ENCODE data around the gene EDN2. TPM values are rescaled to one million over a fixed set of nuclear protein-coding genes. Genes with fewer than 3 reads are reported as not detected.

Gene EDN2
- total and polyA plus RNA-seq, 3 experiments from 2014 or later = not detected

GRCh38 chr1:41520951-41521752, 36.7 kb upstream of the EDN2 start:
- Mint-ChIP-seq H3K4me1 (peaks cover 0 to 10% (median 0%) of the 10 kb centered on the region in 3 donors), H3K27me3 (no peaks in the 10 kb centered on the region), H3K27ac (no peak overlapping the region), H3K4me3 (no peak overlapping the region), H3K36me3 (peaks cover 0 to 36% (median 3%) of the 10 kb centered on the region in 3 donors), H3K9me3 (no peaks in the 10 kb centered on the region)
- no peak for DNase-seq
- H3K4me3 ChIP-seq (ENCODE audit: low read length) = no peak overlapping the region
- CTCF ChIA-PET = no interaction called here
- POLR2A ChIA-PET = no interaction called here
- no peaks in the 10 kb centered on the region for H3K36me3 ChIP-seq (ENCODE audit: insufficient read depth, low read length)
- no peaks in the 10 kb centered on the region for H3K27me3 ChIP-seq (ENCODE audit: insufficient read depth, low read length, poor library complexity, severe bottlenecking)
- H3K4me1 ChIP-seq (ENCODE audit: insufficient read depth, low read length) = no peaks in the 10 kb centered on the region
- no peak overlapping the region for H3K27ac ChIP-seq (ENCODE audit: low read depth, low read length)
- no peaks in the 10 kb centered on the region for H3K9me3 ChIP-seq (ENCODE audit: low read length)

GRCh38 chr1:41519667-41520066, 35.2 kb upstream of the EDN2 start:
- H3K4me1 ChIP-seq (ENCODE audit: insufficient read depth, low read length) = no peaks in the 10 kb centered on the region
- no peaks in the 10 kb centered on the region for H3K27me3 ChIP-seq (ENCODE audit: insufficient read depth, low read length, poor library complexity, severe bottlenecking)
- H3K36me3 ChIP-seq (ENCODE audit: insufficient read depth, low read length) = no peaks in the 10 kb centered on the region
- no peak overlapping the region for H3K4me3 Mint-ChIP-seq
- POLR2A ChIA-PET = no interaction called here
- no peaks in the 10 kb centered on the region for H3K27me3 Mint-ChIP-seq
- H3K9me3 Mint-ChIP-seq = no peaks in the 10 kb centered on the region
- CTCF ChIA-PET = no interaction called here
- H3K9me3 ChIP-seq (ENCODE audit: low read length) = no peaks in the 10 kb centered on the region
- peaks cover 0 to 11% (median 0%) of the 10 kb centered on the region in 3 donors for H3K4me1 Mint-ChIP-seq
- peak overlapping the region in 1 of 8 donors; percentile 11 for H3K27ac Mint-ChIP-seq
- no peak overlapping the region for H3K27ac ChIP-seq (ENCODE audit: low read depth, low read length)
- DNase-seq = no peak
- H3K36me3 Mint-ChIP-seq = peaks cover 0 to 32% (median 3%) of the 10 kb centered on the region in 3 donors
- no peak overlapping the region for H3K4me3 ChIP-seq (ENCODE audit: low read length)

GRCh38 chr1:41518471-41518870, 34.0 kb upstream of the EDN2 start:
- H3K36me3 Mint-ChIP-seq = peaks cover 0 to 25% (median 3%) of the 10 kb centered on the region in 3 donors
- H3K27me3 Mint-ChIP-seq = no peaks in the 10 kb centered on the region
- H3K4me1 Mint-ChIP-seq = peaks cover 0 to 11% (median 0%) of the 10 kb centered on the region in 3 donors
- no peaks in the 10 kb centered on the region for H3K4me1 ChIP-seq (ENCODE audit: insufficient read depth, low read length)
- H3K4me3 Mint-ChIP-seq = no peak overlapping the region
- H3K9me3 Mint-ChIP-seq = no peaks in the 10 kb centered on the region
- POLR2A ChIA-PET = no interaction called here
- no peaks in the 10 kb centered on the region for H3K27me3 ChIP-seq (ENCODE audit: insufficient read depth, low read length, poor library complexity, severe bottlenecking)
- H3K27ac Mint-ChIP-seq = no peak overlapping the region
- no peak overlapping the region for H3K27ac ChIP-seq (ENCODE audit: low read depth, low read length)
- CTCF ChIA-PET = no interaction called here
- H3K4me3 ChIP-seq (ENCODE audit: low read length) = no peak overlapping the region
- H3K36me3 ChIP-seq (ENCODE audit: insufficient read depth, low read length) = no peaks in the 10 kb centered on the region
- DNase-seq = no peak
- no peaks in the 10 kb centered on the region for H3K9me3 ChIP-seq (ENCODE audit: low read length)

DNA sequence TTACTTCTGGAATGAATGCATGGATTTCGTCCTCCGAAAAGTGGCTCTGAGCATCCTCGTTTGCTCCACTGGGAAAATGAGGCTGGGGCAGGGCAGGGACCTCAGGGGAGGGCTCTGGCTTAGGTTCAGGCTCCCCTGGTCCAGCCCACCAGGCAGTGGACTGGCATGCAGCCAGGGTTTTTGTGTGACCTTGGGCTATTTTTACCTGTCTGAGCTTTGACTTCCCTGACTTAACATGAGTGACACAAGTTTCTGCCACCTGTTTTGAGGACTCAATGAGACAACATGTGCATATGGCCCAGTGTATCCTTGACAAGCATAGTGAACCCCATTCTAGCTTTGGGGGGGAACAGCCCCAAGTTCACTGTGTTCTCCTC, 32.6 kb upstream of the EDN2 start:
- no peaks in the 10 kb centered on the region for H3K9me3 ChIP-seq (ENCODE audit: low read length)
- H3K27me3 Mint-ChIP-seq = no peaks in the 10 kb centered on the region
- H3K36me3 Mint-ChIP-seq = peaks cover 0 to 21% (median 3%) of the 10 kb centered on the region in 3 donors
- H3K36me3 ChIP-seq (ENCODE audit: insufficient read depth, low read length) = no peaks in the 10 kb centered on the region
- peaks cover 0 to 11% (median 0%) of the 10 kb centered on the region in 3 donors for H3K4me1 Mint-ChIP-seq
- H3K4me1 ChIP-seq (ENCODE audit: insufficient read depth, low read length) = no peaks in the 10 kb centered on the region
- POLR2A ChIA-PET = no interaction called here
- H3K9me3 Mint-ChIP-seq = no peaks in the 10 kb centered on the region
- DNase-seq = no peak
- no peak overlapping the region for H3K4me3 Mint-ChIP-seq
- no peak overlapping the region for H3K27ac ChIP-seq (ENCODE audit: low read depth, low read length)
- no peaks in the 10 kb centered on the region for H3K27me3 ChIP-seq (ENCODE audit: insufficient read depth, low read length, poor library complexity, severe bottlenecking)
- CTCF ChIA-PET = interaction anchor here (0.8 kb wide), 1 partner anchor 375 kb away, joined by 4 read pairs; no protein-coding TSS in a partner anchor
- peak overlapping the region in 1 of 8 donors; percentile 32 for H3K27ac Mint-ChIP-seq
- H3K4me3 ChIP-seq (ENCODE audit: low read length) = no peak overlapping the region

DNA sequence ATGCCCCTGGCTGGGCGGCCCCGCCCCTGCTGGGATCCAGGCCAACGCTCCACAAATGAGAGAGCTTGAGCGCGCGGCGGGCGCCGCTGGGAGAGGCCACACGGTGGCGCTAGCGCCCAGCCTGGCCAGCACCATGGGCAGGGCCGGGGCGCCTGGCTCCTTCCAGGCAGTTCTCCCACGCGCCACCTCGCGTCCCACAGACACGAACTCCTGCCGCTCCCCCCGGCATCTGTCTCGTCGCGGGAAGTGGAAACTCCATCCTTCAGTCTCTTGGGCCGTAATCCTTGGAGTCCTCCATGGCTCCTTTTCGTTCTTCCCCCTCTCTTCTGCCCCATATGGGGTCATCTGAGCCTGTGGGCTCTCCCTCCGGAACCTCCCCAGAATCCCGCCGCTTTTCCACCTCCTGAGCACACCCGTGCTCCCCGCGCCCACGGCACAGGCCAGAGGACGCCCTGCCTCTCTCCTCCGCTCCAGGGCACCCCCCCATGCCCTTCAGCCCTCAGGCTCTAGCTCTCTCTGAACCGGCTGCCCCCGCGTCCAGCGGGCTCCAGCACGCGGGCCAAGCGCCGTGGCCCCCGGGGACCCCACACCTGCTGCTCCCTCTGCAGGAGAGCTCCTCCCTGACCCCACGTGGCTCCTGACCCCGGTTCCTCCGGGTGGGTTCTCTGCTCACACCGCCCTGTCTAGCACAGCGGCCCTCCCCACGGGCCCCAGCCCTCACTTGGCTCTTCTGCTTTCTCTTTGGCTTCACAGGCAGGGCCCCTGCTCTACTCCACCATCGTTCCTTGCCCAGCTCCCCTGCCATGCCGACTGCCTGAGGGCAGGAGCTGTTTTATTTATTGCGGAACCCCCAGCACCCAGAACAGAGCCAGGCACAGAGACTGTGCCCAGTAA, 31.9 kb upstream of the EDN2 start:
- Mint-ChIP-seq H3K4me3 (peak overlapping the region in 2 of 7 donors; percentile 17 to 26), H3K9me3 (no peaks in the 10 kb centered on the region), H3K36me3 (peaks cover 0 to 26% (median 5%) of the 10 kb centered on the region in 3 donors), H3K27me3 (no peaks in the 10 kb centered on the region), H3K4me1 (peaks cover 0 to 11% (median 0%) of the 10 kb centered on the region in 3 donors), H3K27ac (no peak overlapping the region)
- no peaks in the 10 kb centered on the region for H3K27me3 ChIP-seq (ENCODE audit: insufficient read depth, low read length, poor library complexity, severe bottlenecking)
- ChIA-PET CTCF (interaction anchor here (0.8 to 1.4 kb wide), 7 partner anchors 9 to 658 kb away, joined by 3 to 5 read pairs (median 4); no protein-coding TSS in a partner anchor), POLR2A (no interaction called here)
- DNase-seq = peak in 3 of 5 donors; percentile 10 to 30 (median 14)
- H3K9me3 ChIP-seq (ENCODE audit: low read length) = no peaks in the 10 kb centered on the region
- no peak overlapping the region for H3K4me3 ChIP-seq (ENCODE audit: low read length)
- H3K4me1 ChIP-seq (ENCODE audit: insufficient read depth, low read length) = no peaks in the 10 kb centered on the region
- no peak overlapping the region for H3K27ac ChIP-seq (ENCODE audit: low read depth, low read length)
- no peaks in the 10 kb centered on the region for H3K36me3 ChIP-seq (ENCODE audit: insufficient read depth, low read length)

GRCh38 chr1:41515778-41516167, 31.3 kb upstream of the EDN2 start:
- no peak overlapping the region for H3K4me3 Mint-ChIP-seq
- Histone ChIP-seq H3K4me3 (ENCODE audit: low read length) (no peak overlapping the region), H3K27me3 (ENCODE audit: insufficient read depth, low read length, poor library complexity, severe bottlenecking) (no peaks in the 10 kb centered on the region), H3K4me1 (ENCODE audit: insufficient read depth, low read length) (no peaks in the 10 kb centered on the region), H3K36me3 (ENCODE audit: insufficient read depth, low read length) (no peaks in the 10 kb centered on the region), H3K9me3 (ENCODE audit: low read length) (no peaks in the 10 kb centered on the region), H3K27ac (ENCODE audit: low read depth, low read length) (no peak overlapping the region)
- peaks cover 0 to 11% (median 0%) of the 10 kb centered on the region in 3 donors for H3K4me1 Mint-ChIP-seq
- no peaks in the 10 kb centered on the region for H3K9me3 Mint-ChIP-seq
- no peak overlapping the region for H3K27ac Mint-ChIP-seq
- ChIA-PET CTCF (interaction anchor here (1.0 to 1.4 kb wide), 6 partner anchors 9 to 658 kb away, joined by 3 to 5 read pairs (median 4); no protein-coding TSS in a partner anchor), POLR2A (no interaction called here)
- H3K27me3 Mint-ChIP-seq = no peaks in the 10 kb centered on the region
- peaks cover 0 to 27% (median 5%) of the 10 kb centered on the region in 3 donors for H3K36me3 Mint-ChIP-seq
- no peak for DNase-seq

- H3K4me1 ChIP-seq (ENCODE audit: insufficient read depth, low read length) = no peaks in the 10 kb centered on the region
- CTCF ChIA-PET = interaction anchor here (1.0 to 1.4 kb wide), 6 partner anchors 10 to 659 kb away, joined by 3 to 5 read pairs (median 4); no protein-coding TSS in a partner anchor
- DNase-seq = no peak
- Mint-ChIP-seq H3K27me3 (no peaks in the 10 kb centered on the region), H3K36me3 (peaks cover under 1 to 24% (median 6%) of the 10 kb centered on the region in 3 donors), H3K4me1 (peaks cover 0 to 11% (median 0%) of the 10 kb centered on the region in 3 donors), H3K4me3 (no peak overlapping the region), H3K9me3 (peaks cover 0 to under 1% (median 0%) of the 10 kb centered on the region in 5 donors), H3K27ac (no peak overlapping the region)
- POLR2A ChIA-PET = no interaction called here
- no peaks in the 10 kb centered on the region for H3K27me3 ChIP-seq (ENCODE audit: insufficient read depth, low read length, poor library complexity, severe bottlenecking)
- no peak overlapping the region for H3K27ac ChIP-seq (ENCODE audit: low read depth, low read length)
- no peak overlapping the region for H3K4me3 ChIP-seq (ENCODE audit: low read length)
- no peaks in the 10 kb centered on the region for H3K36me3 ChIP-seq (ENCODE audit: insufficient read depth, low read length)
- no peaks in the 10 kb centered on the region for H3K9me3 ChIP-seq (ENCODE audit: low read length)
These were observed 30.7 kb upstream of the EDN2 start for GRCh38 chr1:41515131-41515678.

Measured in CD8-positive, alpha-beta memory T cell (primary cell).